G401.6 (cell line): Measurements from ENCODE around the gene CD164L2.

Source experiments
- FAIRE-seq: peaks from 2 replicates; lab custom pipeline; 2012; peaks lifted over from hg19 to GRCh38; lab: Jason Lieb, UNC

Gene CD164L2

DNA sequence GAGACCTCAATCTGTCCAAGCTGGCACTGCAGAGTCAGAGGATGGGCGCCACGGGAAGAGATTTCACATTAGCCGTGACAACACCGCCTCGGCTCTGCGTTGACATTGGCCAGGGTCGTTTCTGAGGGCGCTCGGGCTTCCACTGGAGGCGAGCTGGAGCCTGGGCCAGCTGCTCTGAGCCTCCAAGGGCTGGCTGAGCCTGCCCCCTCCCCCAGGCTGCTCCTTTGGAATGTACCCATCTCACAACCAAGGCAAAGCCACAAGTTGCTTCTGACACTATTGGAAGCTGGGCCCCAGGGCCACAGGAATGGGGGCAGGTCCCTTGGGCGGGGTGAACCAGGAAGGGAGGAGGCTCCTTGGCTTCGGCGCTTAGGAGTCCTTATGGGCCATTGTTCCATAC, 21.9 kb upstream of the CD164L2 start:
- no peak for FAIRE-seq

DNA sequence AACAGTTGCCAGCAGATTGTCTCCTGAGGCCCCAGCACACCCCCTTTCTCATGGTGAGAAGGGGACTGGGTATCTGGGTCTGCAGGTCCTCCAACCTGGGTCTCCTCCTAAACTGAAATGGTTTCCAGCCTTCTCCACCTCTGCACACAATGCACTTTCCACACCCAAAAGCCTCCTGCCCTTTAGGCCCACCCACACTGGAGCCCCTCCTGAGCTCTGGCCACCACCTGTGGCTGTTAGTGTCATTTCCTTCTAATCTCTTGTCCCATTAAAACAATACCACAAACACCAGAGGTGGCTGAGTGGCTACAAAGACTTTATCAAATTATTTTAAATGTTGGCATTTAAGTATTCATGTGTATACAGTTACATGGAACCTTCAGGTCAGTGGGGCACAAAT, 20.8 kb upstream of the CD164L2 start:
- FAIRE-seq = no peak

DNA sequence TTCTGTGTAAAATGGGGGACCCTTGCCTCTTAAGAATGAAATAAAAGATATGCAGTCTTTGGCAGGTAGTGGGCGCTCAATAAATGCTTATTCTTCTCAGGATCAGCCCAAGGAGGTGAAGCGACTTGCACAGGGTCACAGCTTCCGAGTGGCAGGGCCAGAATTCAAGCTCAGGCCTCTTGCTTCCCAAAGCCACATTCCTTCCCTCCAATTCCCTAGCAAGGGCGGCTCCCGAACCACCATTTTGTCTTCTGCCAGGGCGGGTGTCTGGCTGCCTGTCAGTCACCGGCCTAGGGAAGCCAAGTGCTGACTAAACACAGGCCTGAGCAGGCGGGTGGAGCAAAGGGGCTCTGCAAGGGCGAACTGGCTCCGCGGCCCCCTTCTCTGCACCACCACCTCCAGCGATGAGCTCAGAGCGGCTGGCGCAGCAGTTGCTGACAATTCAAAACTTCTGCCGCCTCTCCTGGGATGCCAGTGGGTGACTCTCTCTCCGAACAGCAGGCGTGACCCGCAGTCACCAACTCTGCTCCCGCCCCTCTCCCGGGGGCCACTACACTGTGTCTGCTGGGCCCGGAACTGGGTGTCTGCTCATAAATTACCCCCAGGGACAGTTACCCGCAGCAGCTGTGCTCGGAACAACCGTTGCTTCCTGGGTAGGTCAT, 20.1 kb upstream of the CD164L2 start:
- no peak for FAIRE-seq

DNA sequence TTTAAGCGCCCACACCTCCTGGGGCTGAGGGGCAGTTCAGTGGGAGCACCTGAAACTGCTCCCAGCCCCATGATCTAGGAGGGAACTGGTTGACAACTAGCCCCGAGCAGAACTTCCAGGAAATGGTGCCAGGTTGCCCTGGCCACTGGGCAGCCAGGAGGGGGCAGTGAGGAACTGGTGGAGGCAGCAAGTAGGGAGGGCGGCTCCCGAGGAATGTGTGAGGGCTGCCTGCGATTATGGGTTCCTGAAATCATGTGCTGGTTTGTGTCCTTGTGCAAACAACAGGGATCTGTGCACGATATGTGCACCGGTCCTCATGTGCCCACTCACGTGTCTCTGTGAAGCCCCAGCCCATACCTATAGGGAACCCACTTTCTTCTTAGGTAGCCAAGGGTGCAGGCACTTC, 19.2 kb upstream of the CD164L2 start:
- no peak for FAIRE-seq

DNA sequence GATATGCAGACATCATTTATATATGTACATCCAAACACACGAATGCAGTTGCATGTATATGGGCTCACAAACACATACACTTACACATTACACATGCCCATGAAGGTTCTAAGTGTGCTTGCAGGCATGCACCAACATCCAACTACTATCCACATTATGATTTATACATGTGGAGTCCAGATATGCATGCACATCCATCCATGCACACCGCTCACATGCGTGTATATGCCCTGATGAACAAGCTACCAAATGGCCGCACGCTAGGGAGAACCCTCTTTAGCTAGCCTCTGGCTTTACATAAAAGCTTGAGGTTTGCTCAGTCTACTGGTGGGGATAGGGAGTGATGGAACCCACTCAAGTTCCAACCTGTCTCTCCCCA, 17.8 kb upstream of the CD164L2 start:
- no peak for FAIRE-seq

DNA sequence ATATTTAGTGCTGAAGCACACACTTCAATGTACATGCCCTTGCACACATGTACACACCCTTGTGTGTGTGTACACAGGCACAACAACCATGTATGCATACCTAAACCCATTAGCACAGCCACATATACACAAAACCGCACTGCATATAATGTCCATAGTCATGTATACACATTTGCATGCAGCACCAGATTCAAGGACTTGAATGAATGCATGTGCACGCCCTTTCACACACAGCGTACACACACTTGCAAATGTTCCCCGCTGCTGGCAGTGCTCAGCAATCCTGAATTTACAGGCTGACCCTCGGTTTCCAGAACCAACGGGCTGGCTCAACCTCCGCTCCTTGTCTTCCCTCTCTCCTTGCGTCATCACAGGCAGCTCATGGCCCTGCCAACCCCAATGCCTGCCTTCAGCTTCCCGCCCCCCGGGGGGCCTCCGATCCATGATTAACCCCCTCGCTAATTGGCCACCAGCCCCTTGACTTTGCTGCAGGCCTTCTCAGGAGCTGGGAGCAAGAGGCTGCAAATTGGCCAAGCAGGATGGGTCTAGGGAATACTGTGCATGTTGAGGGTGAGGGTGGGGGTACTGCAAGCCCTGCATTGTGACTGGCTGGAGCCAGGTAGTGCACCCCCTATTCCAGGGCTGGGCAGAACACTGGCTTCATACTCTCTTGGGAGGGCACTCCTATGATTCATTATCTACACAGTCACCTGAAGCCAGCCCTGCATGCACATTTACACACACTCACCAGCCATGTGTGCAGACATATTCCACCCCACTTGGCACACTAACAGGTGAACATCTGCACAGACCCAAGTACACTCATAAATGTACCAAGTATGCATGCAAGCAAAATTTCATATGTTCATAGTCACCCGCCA, 17.2 kb upstream of the CD164L2 start:
- FAIRE-seq = no peak

DNA sequence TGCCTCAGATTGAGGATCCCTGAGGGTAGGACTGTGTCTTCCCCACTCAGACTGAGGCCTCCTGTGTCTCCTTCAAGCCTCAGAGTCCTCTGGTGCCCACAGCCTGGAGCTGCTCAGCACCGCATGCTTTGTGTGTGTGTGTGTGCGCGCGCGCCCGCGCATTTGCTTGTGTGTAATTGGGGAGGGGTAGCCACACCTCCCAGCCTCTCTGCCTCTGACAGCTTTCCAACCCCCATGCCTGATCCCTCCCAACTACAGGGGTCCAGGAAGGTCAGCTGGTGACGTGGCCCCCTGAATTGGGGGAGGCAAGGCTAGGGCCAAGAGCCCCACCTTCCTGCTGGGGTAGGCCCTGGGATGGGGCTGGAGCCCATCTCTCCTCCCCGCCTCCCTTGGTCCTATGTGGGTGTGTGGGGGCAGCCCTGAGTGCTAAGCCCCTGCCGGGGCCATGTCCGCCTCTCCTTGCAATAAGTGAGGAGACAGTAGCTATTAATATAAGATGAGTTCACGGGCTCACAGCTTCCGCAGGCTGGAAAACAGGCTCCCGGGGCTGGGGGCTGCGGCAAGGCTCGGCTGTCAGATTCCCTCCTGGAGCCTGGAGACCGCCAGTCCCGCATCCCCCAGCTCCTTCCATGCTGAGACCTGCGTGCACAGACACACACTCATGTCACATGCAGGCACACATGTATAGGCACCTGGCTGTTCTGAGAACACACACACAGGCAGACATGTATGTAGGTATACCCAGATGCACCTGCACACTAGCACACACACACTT, 16.3 kb upstream of the CD164L2 start:
- no peak for FAIRE-seq

DNA sequence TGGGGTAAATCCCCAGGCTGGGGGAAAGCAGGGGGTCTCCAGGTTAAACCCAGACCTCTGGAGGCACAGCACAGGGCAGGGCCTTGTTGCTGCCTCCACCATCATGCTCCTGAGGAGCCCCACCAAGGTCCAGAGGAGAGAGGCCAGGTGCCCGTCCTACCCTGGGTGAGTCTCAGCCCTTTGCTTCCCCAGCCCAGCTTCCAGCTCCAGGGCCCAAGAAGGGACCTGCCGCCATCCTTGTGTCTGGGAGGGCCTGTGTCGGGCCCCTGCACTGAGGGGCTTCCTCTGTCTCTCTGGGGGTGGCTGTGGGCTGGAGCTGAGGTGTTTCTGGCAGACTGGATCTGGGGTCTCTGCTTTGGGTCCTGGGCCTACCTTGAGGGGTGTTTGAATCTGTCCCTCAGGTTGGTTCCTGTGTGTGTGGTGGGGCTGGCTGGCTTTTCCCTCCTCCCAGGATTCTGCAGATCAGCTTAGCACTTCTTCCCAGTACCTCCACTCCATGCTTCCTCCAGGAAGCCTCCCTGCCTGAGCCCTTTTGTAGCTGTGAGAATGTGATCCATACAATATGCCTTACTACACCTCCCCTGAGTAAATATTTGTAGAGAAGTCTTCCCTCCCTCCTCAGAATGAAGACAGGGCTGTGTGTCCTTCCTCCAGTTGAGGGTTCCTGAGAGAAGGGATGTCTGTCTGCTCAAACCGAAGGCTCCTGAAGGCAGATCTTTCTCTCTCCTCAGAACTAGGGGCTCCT, 15.4 kb upstream of the CD164L2 start:
- FAIRE-seq = no peak

DNA sequence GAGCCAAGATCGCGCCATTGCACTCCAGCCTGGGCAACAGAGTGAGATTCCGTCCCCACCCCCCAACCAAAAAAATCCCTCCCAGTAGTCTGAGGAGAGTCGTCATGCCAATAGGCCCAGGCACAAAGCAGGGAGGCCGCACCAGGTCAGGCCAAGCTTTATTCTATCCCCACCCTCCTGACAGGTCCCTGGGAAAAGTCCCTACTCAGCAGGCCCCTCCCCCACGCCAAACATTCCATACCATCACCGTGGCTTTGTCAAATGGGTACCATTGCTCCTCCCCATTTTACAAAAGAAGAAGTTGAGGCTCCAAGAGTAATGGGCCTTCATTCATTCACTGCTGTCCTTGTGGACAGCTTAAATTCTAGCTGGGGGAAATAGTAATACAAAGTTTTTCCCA, 14.6 kb upstream of the CD164L2 start:
- FAIRE-seq = no peak

DNA sequence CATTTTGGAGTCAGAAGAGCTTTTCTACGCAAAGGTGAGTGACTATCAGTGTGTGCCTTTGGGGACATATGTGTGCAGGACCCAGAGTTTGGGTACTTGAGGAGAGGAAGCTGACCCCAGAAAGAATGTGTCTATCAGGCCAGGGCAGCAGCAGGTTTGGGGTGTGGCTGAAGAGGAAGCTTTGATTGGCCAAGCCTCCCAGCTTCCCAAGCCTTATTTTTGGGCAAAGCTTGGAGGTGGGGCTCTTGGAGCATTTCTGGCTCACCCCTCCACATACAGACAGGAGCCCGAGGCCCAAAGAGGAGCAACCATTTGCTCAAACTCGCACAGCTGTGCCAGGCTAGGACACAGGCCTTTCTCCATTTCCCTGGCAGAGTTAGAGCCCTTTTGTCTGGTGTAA, 14.0 kb upstream of the CD164L2 start:
- FAIRE-seq = no peak

DNA sequence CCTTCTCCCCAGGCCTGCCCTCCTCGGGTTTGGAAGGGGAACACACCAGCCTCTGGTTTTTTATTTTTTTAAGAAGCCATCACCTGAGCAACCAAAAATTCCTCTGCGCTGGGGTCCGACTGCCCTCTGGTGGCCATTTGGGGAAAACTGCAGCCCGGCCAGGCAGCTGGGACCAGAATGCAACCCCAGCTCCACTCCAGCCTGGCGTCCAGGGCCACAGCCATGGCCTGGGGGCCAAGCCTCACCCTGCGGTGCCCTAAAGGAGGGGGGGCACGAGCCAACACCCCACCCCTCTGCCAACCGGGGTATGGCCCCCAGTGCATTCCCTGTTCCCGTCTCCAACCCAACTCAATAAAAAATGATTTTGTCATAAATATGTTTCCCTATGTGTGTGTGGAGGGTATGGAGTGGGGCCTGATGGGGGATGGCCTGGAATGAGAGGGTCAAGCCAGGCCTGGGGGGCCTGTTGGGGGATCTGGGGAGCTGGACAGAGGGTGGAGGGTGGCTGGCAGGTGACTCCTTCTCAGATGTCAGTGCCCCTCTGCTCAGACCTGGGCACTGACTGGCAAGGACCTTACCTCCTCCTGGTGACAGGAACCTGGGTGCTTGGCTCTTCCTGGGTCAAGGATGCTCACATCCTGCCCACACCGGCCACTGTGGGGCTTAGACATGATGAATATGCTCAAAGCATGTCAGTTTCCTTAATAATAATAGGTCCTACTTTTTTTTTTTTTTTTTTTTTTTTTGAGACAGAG, 12.5 kb upstream of the CD164L2 start:
- FAIRE-seq = peak; percentile 94

DNA sequence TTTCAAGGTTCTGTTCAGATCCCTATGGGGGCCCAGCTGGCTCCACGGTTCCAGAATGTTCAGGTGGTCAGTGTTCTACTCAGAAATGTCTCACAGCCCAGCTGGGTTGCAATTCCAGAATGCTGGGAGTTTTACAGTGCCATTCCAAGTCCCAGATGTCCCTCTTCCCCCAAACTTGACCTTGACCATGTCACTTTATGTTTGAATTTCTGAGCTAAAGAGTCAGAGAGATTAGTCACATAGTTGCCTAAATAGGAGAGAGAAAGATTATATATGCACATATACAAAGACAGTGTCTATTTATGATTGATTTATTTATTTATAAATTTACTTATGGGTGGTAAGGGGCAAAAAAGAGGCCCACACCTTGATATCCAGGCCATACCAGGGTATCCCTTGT, 11.8 kb upstream of the CD164L2 start:
- FAIRE-seq = no peak

DNA sequence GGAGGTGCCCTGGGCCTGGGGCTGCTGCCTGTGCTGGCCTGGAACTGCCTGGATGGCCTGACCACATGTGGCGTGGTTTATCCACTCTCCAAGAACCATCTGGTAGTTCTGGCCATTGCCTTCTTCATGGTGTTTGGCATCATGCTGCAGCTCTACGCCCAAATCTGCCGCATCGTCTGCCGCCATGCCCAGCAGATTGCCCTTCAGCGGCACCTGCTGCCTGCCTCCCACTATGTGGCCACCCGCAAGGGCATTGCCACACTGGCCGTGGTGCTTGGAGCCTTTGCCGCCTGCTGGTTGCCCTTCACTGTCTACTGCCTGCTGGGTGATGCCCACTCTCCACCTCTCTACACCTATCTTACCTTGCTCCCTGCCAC, 11.1 kb upstream of the CD164L2 start:
- FAIRE-seq = no peak

DNA sequence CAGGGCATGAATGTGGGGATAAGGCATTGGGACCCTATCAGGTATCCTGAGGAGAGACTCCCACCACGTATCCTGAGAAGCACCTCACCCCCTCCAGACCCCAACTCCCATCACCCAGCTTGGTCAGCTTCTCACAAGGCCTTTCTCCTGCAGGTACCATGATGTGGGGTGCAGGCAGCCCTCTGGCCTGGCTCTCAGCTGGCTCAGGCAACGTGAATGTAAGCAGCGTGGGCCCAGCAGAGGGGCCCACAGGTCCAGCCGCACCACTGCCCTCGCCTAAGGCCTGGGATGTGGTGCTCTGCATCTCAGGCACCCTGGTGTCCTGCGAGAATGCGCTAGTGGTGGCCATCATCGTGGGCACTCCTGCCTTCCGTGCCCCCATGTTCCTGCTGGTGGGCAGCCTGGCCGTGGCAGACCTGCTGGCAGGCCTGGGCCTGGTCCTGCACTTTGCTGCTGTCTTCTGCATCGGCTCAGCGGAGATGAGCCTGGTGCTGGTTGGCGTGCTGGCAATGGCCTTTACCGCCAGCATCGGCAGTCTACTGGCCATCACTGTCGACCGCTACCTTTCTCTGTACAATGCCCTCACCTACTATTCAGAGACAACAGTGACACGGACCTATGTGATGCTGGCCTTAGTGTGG, 10.6 kb upstream of the CD164L2 start:
- FAIRE-seq = no peak

DNA sequence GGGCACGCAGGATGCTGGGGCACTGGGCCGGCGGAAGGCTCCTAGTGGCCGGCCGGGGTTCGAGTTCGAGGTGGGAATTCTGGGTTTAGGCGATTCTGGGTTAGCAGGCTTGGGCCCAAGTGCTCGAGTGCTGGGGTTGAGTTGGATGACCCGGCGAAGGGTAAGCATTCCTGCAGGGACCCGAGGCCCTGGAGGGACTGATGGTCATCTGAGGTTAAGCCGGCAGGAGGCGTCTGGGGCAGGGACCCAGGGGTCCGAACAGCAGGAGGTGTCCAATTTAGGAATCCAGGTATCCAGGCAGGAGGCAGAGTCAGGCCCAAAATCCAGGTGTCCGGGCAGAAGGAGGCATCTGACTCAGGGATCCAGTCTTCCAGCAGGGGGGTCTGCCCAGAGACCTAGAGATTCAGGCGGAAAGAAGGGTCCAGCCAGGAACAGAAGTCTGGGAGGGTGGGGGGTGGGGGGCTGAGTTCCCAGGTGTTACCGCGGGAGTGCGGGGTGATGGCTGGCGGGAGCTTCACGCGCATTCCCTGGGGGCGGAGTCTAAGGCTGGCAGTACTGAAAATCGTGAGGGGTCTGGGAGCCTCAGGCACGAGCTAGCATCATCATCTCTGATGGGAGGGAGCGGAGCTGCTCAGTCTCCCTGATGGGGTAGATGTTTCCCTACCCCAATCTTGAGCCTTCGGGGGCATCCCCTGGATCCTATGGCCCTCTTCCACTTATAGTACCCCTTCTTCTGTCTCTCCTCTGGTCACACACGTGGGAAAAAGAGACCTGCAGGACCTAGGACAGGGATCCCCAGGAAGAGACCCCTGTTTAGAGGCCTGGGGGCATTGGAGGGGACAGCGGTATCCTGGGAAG, 9.9 kb upstream of the CD164L2 start:
- no peak for FAIRE-seq

DNA sequence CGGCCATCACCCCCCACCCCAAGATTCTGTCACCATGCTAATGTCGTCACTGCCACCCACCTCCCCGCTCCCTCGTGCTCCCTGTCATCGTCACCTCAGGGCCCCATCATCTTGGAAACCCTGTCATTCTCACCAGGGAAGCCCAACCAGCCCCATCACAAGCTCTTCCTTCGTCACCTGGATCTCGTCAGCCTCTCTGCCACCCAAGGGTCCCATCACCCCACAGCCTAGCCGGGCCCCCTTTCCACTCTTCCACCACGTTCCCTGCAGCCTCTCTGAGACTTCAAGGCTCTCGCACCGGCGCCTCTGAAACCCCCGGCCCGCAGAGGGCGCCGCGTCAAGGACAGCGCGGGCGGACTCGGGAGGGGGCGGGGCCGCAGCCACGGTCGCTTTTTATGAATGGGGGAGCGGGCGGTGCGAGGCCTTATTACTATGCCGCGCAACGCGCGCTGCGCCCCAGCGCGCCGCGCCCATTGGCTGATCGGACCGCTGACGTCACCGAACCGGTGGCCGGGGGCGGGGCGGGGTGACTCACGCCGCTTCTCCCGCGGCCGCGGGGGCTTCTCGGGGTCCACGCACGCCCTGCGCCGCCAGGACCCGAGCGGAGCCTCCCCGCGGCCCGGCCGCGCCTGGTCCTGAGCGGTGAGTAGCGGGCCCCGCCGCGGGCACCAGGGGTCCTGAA, 9.1 kb upstream of the CD164L2 start, which contains the start of gene GPR3:
Gene GPR3 (plus strand): TSS at position 527 of the 682 bp plus-strand sequence. CDS start 1,177 bp downstream, outside the sequence.
- FAIRE-seq = peak; percentile 76

DNA sequence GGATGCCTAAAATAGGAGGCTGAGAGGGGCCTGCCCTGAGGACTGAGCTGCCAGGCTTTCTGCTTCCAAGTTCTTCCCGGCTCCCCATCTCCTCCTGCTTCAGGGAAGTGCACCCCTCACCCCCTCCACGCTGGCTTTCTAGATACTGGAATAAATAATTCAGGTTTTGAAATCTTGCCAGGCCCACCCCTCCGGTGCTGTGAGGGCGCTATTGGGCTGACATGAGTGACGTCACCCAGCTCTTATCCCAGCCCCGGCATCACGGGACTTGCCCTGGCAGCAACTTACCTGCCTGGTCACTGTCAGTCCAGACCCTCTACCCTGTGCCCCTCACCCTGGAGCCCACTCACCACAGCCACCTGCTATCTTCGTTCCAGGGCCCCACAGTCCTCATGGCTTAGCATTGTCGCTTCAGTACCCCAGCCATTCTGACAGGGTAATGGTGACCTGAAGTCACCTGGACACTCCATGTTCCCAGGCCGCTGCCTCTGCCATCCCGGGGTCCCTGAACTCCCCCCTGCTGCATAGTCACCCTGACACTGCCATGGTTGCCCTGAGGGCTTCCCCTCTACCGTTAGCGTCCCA, 8.5 kb upstream of the CD164L2 start:
- FAIRE-seq = no peak

DNA sequence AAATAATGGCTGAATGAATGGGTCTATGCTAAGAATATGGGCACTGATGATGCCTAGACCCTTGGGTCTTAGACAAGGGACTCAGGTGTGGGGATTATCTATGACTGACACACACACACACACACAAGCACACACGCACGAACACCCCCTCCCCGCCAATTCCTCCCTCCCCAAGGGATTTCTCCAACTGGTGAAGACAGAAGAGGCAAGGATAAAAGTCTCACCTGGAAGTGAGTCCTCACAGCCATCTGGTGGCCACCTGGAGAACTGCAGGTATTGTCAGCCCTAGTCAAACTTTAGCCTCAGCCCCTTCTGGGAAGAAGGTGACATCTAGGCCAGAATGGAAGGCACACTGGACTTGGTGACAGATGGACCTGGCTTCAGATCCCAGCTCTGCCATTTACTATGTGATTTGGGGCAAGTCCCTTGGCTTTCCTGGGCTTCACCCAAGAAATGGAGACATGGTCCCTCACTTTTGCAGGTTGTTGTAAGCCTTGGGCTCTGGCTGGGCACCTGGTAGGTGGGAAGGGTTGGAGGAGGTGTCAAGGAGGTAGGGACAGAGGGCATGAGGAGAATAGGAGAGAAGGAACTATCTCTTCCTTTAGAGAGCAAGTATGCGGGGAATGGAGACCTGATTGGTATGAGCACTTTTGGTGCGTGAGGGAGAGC, 5.3 kb upstream of the CD164L2 start:
- FAIRE-seq = peak; percentile 17
